Left renal pelvis (tissue), 4 donors: ENCODE measurements around the gene CENPP. TPM values are rescaled to one million over a fixed set of nuclear protein-coding genes. Genes with fewer than 3 reads are reported as not detected.
"Not testable (repeated sequence)": the region's sequence is repeated elsewhere in the genome, so short reads cannot be mapped to it uniquely, and the experiment has no call there.

Experiments used
- DNase-seq, 4 donors: peaks; one replicate each; pipeline ENCODE4 v3.0.0-alpha.2; 2013; ENCODE audit warnings: low read depth in 4 of 4, low spot score in 3 of 4
- polyA plus RNA-seq, 4 donors: library from polyadenylated mRNA; unstranded; fragments of 120-200 nt; gene quantifications; one replicate each; pipeline ENCODE4 v1.2.1, GENCODE V29; 2013; ENCODE audit not compliant: insufficient read length in 4 of 4

Gene CENPP
- polyA plus RNA-seq, 4 donors, result 6.5 to 8.9 (median 7.4) TPM

GRCh38 chr9:92377876-92378275, 52.1 kb downstream of the CENPP start:
- DNase-seq, result no peak

- DNase-seq, result no peak
These were observed 53.3 kb downstream of the CENPP start for GRCh38 chr9:92378865-92379560.

- DNase-seq, result no peak
These were observed 54.9 kb downstream of the CENPP start for GRCh38 chr9:92380603-92381002.

- DNase-seq, result no peak
These were observed 56.0 kb downstream of the CENPP start for GRCh38 chr9:92381775-92382174.

- DNase-seq, result no peak
These were observed 58.6 kb downstream of the CENPP start for GRCh38 chr9:92384375-92384774.

- no peak for DNase-seq
These were observed 59.2 kb downstream of the CENPP start for GRCh38 chr9:92385001-92385400.

GRCh38 chr9:92385477-92385876, 59.7 kb downstream of the CENPP start:
- DNase-seq, result no peak

- DNase-seq, result no peak
These were observed 60.2 kb downstream of the CENPP start for GRCh38 chr9:92385953-92386352.

- DNase-seq, result no peak
These were observed 66.9 kb downstream of the CENPP start for GRCh38 chr9:92392690-92393089.

GRCh38 chr9:92393686-92394085, 67.9 kb downstream of the CENPP start:
- no peak for DNase-seq

- no peak for DNase-seq
These were observed 69.9 kb downstream of the CENPP start for GRCh38 chr9:92395617-92396016.

- DNase-seq, result no peak
These were observed 72.1 kb downstream of the CENPP start for GRCh38 chr9:92397853-92398252.

- no peak for DNase-seq
These were observed 76.6 kb downstream of the CENPP start for GRCh38 chr9:92402360-92402759.

GRCh38 chr9:92402826-92403745, 77.3 kb downstream of the CENPP start:
- no peak for DNase-seq

- no peak for DNase-seq
These were observed 78.5 kb downstream of the CENPP start, which contains the start of gene OGN for GRCh38 chr9:92404042-92404836. Gene OGN (minus strand): TSS chr9:92404578. CDS start chr9:92403407, 1,171 bp downstream.

GRCh38 chr9:92405818-92406217, 80.1 kb downstream of the CENPP start:
- DNase-seq, result no peak

GRCh38 chr9:92406477-92406876, 80.7 kb downstream of the CENPP start:
- no peak for DNase-seq

GRCh38 chr9:92407818-92408217, 82.1 kb downstream of the CENPP start:
- DNase-seq, result no peak

GRCh38 chr9:92408747-92409478, 83.2 kb downstream of the CENPP start:
- no peak for DNase-seq

GRCh38 chr9:92411157-92411556, 85.4 kb downstream of the CENPP start:
- not testable (repeated sequence) for DNase-seq
